Neural progenitor cell (in vitro differentiated cells): Measurements from ENCODE around the gene CARF.

Source experiments
- CTCF ChIP-seq: fragments of 200-600 bp; sonication (generic); IDR thresholded peaks from 2 replicates; pipeline ENCODE4 v1.5.1; 2017; ENCODE audit warnings: antibody characterized with exemption, mild to moderate bottlenecking
- EZH2 ChIP-seq: fragments of 200-600 bp; sonication (generic); IDR thresholded peaks from 2 replicates; pipeline ENCODE4 v1.6.1; 2017; ENCODE audit warnings: antibody characterized with exemption, mild to moderate bottlenecking, moderate library complexity
- EZH2phosphoT487 ChIP-seq: fragments of 200-600 bp; sonication (generic); IDR thresholded peaks from 2 replicates; pipeline ENCODE4 v1.6.1; 2017; ENCODE audit warnings: antibody characterized with exemption

- TF ChIP-seq CTCF: no peak
- TF ChIP-seq EZH2phosphoT487: no peak
- TF ChIP-seq EZH2: no peak
These were observed 32.7 kb downstream of the CARF start for GRCh38 chr2:202944816-202945215.
